Stomach (tissue), 19 donors: ENCODE data around the gene INSM1. TPM values are rescaled to one million over a fixed set of nuclear protein-coding genes. Genes with fewer than 3 reads are reported as not detected.

Experiments used
- DNase-seq, 2 donors: peaks; one replicate each; pipeline versions ENCODE4 v3.0.0 to v3.0.0-alpha.2; 2013 to 2019
- H3K27ac ChIP-seq, 5 donors: fragments of 200-600 bp in 4 of 5; sonication (generic) in 4 of 5; one replicate each; pipeline ENCODE4 v1.5.1; 2013 to 2019; ENCODE audit warnings: mild to moderate bottlenecking in 1 of 5, moderate library complexity in 1 of 5
- H3K27me3 ChIP-seq, 3 donors: fragments of 200-600 bp; sonication (generic); one replicate each; pipeline ENCODE4 v1.5.1; 2017 to 2019; ENCODE audit warnings: mixed run types in 1 of 3
- H3K36me3 ChIP-seq, 4 donors: fragments of 200-600 bp; sonication (generic); 1 replicate in 3 of 4; 2 replicates in 1 of 4; pipeline ENCODE4 v1.5.1; 2016 to 2019
- H3K4me1 ChIP-seq, 4 donors: fragments of 200-600 bp; sonication (generic); one replicate each; pipeline ENCODE4 v1.5.1; 2016 to 2019
- H3K4me3 ChIP-seq, 4 donors: fragments of 200-600 bp; sonication (generic) in 3 of 4; one replicate each; pipeline ENCODE4 v1.5.1; 2016 to 2019; ENCODE audit warnings: mild to moderate bottlenecking in 1 of 4
- H3K9me3 ChIP-seq, 4 donors: fragments of 200-600 bp; sonication (generic); one replicate each; pipeline ENCODE4 v1.5.1; 2016 to 2019
- CTCF ChIP-seq, 7 experiments: fragments of 450-650 bp in 4 of 7; fragments of 200-600 bp in 3 of 7; sonication (generic) in 3 of 7; IDR thresholded peaks; one replicate each; pipeline ENCODE4 v1.5.1; 2016 to 2019; ENCODE audit warnings: antibody characterized with exemption in 7 of 7, control low read depth in 2 of 7, mild to moderate bottlenecking in 1 of 7
- EP300 ChIP-seq: sonication (generic); formaldehyde crosslinking; IDR thresholded peaks from one replicate; pipeline ENCODE4 v1.6.1; 2017; ENCODE audit warnings: antibody characterized with exemption
- POLR2A ChIP-seq, 4 donors: fragments of 450-650 bp; IDR thresholded peaks; one replicate each; pipeline ENCODE4 v1.6.1; 2016; ENCODE audit warnings: antibody characterized with exemption in 4 of 4, control low read depth in 2 of 4, mild to moderate bottlenecking in 1 of 4, moderate library complexity in 1 of 4
- POLR2AphosphoS5 ChIP-seq, 3 donors: sonication (generic); formaldehyde crosslinking; IDR thresholded peaks; one replicate each; pipeline ENCODE4 v1.6.1; 2016; ENCODE audit warnings: antibody characterized with exemption in 3 of 3
- WGBS, 5 donors: extraction: QIAGEN DNeasy Blood & Tissue Kit in 3 of 5; methylation state at CpG; one replicate each; pipeline versions ENCODE4 v1.1.5 to v1.1.7; 2013 to 2018; 5-methylcytosine and 5-hydroxymethylcytosine counted together
- intact Hi-C: fragments of 100-400 bp; cut with DNase I; formaldehyde crosslinking; loops from one replicate; pipeline ENCODE4 v1.15.1; 2023; ENCODE audit warnings: low total_unique reads
- long read RNA-seq, 10 donors: transcript quantifications; one replicate each; lab custom pipeline, GENCODE V29; 2026
- polyA plus RNA-seq, 3 donors: library from polyadenylated mRNA; stranded (reverse); fragments of 200-250 nt; gene quantifications; one replicate each; pipeline ENCODE4 v1.2.3, GENCODE V29; 2013
- total RNA-seq, 5 donors: library from RNA; depleted of rRNA; stranded (reverse); fragments of >200 nt; gene quantifications; one replicate each; pipeline versions ENCODE4 v1.1.0 to v1.2.3, GENCODE V29; 2014 to 2016
- donor health status: healthy with polysubstance abuse.
- donor health status: Bipolar disorder and iron deficiency.
- donor health status: healthy.

Gene INSM1
- total RNA-seq, result 10 to 100 TPM in 1 of 5 donors, 1 to 10 TPM in 1, not detected in 3; 2.0 to 23.2 TPM
- polyA plus RNA-seq, result 1 to 10 TPM in 2 of 3 donors, under 1 TPM in 1; 0.48 to 2.1 (median 1.4) TPM
- long read RNA-seq, donor 1, partial matches to known transcripts, result 0 of 4 reads
- long read RNA-seq, donor 1, other reads (novel, unspliced or antisense), result 0 of 4 reads
- long read RNA-seq, donor 2, transcript INSM1-201 (1 exons, 2,829 nt), result major isoform, 18 of 18 reads
- long read RNA-seq, donor 2, partial matches to known transcripts, result 0 of 18 reads
- long read RNA-seq, donor 2, other reads (novel, unspliced or antisense), result 0 of 18 reads
- long read RNA-seq, donor 3, transcript INSM1-201 (1 exons, 2,829 nt), result major isoform, 6 of 6 reads
- long read RNA-seq, donor 3, partial matches to known transcripts, result 0 of 6 reads
- long read RNA-seq, donor 3, other reads (novel, unspliced or antisense), result 0 of 6 reads
- long read RNA-seq, donor 4, result 0 reads
- long read RNA-seq, donor 5, partial matches to known transcripts, result 0 of 3 reads
- long read RNA-seq, donor 5, other reads (novel, unspliced or antisense), result 0 of 3 reads
- long read RNA-seq, donor 6, transcript INSM1-201 (1 exons, 2,829 nt), result major isoform, 12 of 12 reads
- long read RNA-seq, donor 6, partial matches to known transcripts, result 0 of 12 reads
- long read RNA-seq, donor 6, other reads (novel, unspliced or antisense), result 0 of 12 reads
- long read RNA-seq, donor 7, transcript INSM1-201 (1 exons, 2,829 nt), result major isoform, 5 of 5 reads
- long read RNA-seq, donor 7, partial matches to known transcripts, result 0 of 5 reads
- long read RNA-seq, donor 7, other reads (novel, unspliced or antisense), result 0 of 5 reads
- long read RNA-seq, donor 8, transcript INSM1-201 (1 exons, 2,829 nt), result major isoform, 13 of 13 reads
- long read RNA-seq, donor 8, partial matches to known transcripts, result 0 of 13 reads
- long read RNA-seq, donor 8, other reads (novel, unspliced or antisense), result 0 of 13 reads
- long read RNA-seq, donor 9, transcript INSM1-201 (1 exons, 2,829 nt), result major isoform, 12 of 12 reads
- long read RNA-seq, donor 9, partial matches to known transcripts, result 0 of 12 reads
- long read RNA-seq, donor 9, other reads (novel, unspliced or antisense), result 0 of 12 reads
- long read RNA-seq, donor 10, transcript INSM1-201 (1 exons, 2,829 nt), result major isoform, 6 of 6 reads
- long read RNA-seq, donor 10, partial matches to known transcripts, result 0 of 6 reads
- long read RNA-seq, donor 10, other reads (novel, unspliced or antisense), result 0 of 6 reads

- Histone ChIP-seq H3K4me1 (peaks cover 39 to 63% (median 51%) of the 10 kb centered on the region in 4 donors), H3K4me3 (peak within 1 kb of the TSS; percentile 32 to 52 (median 40)), H3K27me3 (peaks cover 41 to 100% (median 92%) of the 10 kb centered on the region in 3 donors), H3K36me3 (no peaks in the 10 kb centered on the region), H3K9me3 (no peaks in the 10 kb centered on the region), H3K27ac (no peak within 1 kb of the TSS)
- WGBS, 5 donors, result 0 to 2% (median 1%) methylated on average over 18 to 108 of the region's 108 CpGs
- peak in 1 of 2 donors; percentile 78 for DNase-seq
- intact Hi-C loops, result no loop called here
- no peak for TF ChIP-seq POLR2A (IDR thresholded peaks at IDR 0.05)
- TF ChIP-seq CTCF (IDR thresholded peaks at IDR 0.05), result no peak
- TF ChIP-seq EP300, result no peak
- no peak for TF ChIP-seq POLR2AphosphoS5 (IDR thresholded peaks at IDR 0.05)
Observed at GRCh38 chr20:20367575-20368417, at the start of gene INSM1. Gene INSM1, plus strand, starts transcription at chr20:20368104. Its CDS starts 164 bp downstream, at chr20:20368268.

- Histone ChIP-seq H3K4me3 (no peak overlapping the region), H3K9me3 (peaks cover 0 to 10% (median 5%) of the 10 kb centered on the region in 4 donors)
- 74 to 83% (median 81%) methylated on average over 9 of the region's 9 CpGs for WGBS, 5 donors
Observed at GRCh38 chr20:20318365-20319161, 49.3 kb upstream of the INSM1 start.

GRCh38 chr20:20321134-20321533 lies 46.8 kb upstream of the INSM1 start:
- Histone ChIP-seq H3K36me3 (no peaks in the 10 kb centered on the region), H3K4me1 (no peaks in the 10 kb centered on the region), H3K27ac (no peak overlapping the region), H3K9me3 (peaks cover 0 to 9% (median 3%) of the 10 kb centered on the region in 4 donors), H3K27me3 (no peaks in the 10 kb centered on the region), H3K4me3 (no peak overlapping the region)
- intact Hi-C loops, result no loop called here
- 30 to 63% (median 43%) methylated on average over 1 of the region's 1 CpG for WGBS, 5 donors
- no peak for TF ChIP-seq EP300
- no peak for DNase-seq

More at GRCh38 chr20:20318365-20319161, 49.3 kb upstream of the INSM1 start:
- Histone ChIP-seq H3K27ac (no peak overlapping the region), H3K36me3 (no peaks in the 10 kb centered on the region), H3K27me3 (no peaks in the 10 kb centered on the region), H3K4me1 (no peaks in the 10 kb centered on the region)
- no peak for DNase-seq
- intact Hi-C loops, result no loop called here
- no peak for TF ChIP-seq CTCF (IDR thresholded peaks at IDR 0.05)
- no peak for TF ChIP-seq POLR2AphosphoS5 (IDR thresholded peaks at IDR 0.05)
- TF ChIP-seq POLR2A (IDR thresholded peaks at IDR 0.05), result no peak
- no peak for TF ChIP-seq EP300

- no peaks in the 10 kb centered on the region for H3K27me3 ChIP-seq
- peaks cover 0 to 9% (median 3%) of the 10 kb centered on the region in 4 donors for H3K9me3 ChIP-seq
- no peak overlapping the region for H3K27ac ChIP-seq
- DNase-seq, result no peak
- H3K36me3 ChIP-seq, result no peaks in the 10 kb centered on the region
- TF ChIP-seq EP300 (no peak), POLR2AphosphoS5 (IDR thresholded peaks at IDR 0.05) (no peak), CTCF (IDR thresholded peaks at IDR 0.05) (no peak), POLR2A (IDR thresholded peaks at IDR 0.05) (no peak)
- no peak overlapping the region for H3K4me3 ChIP-seq
- no peaks in the 10 kb centered on the region for H3K4me1 ChIP-seq
- 82 to 96% (median 90%) methylated on average over 1 of the region's 1 CpG for WGBS, 5 donors
- intact Hi-C loops, result no loop called here
Observed at GRCh38 chr20:20321917-20322316, 46.0 kb upstream of the INSM1 start.
